ENCODE data around the gene HAGHL. TPM values are rescaled to one million over a fixed set of nuclear protein-coding genes. Genes with fewer than 3 reads are reported as not detected.
"Not testable (repeated sequence)": the region's sequence is repeated elsewhere in the genome, so short reads cannot be mapped to it uniquely, and the experiment has no call there.

The HAGHL gene
- total RNA-seq, 3 donors from 2014 or later: 8.8 to 13.0 (median 12.4) TPM

GRCh38 chr16:709566-710499 is 17.1 kb upstream of the HAGHL start:
- H3K4me3 Mint-ChIP-seq: no peak overlapping the region
- ATAC-seq (no peak), DNase-seq (no peak)
- H3K9me3 Mint-ChIP-seq: no peaks in the 10 kb centered on the region
- peaks cover 2% of the 10 kb centered on the region for H3K4me1 Mint-ChIP-seq (ENCODE audit: low read depth)
- H3K36me3 Mint-ChIP-seq (ENCODE audit: insufficient read depth): no peaks in the 10 kb centered on the region
- peaks cover 49% of the 10 kb centered on the region for H3K27me3 Mint-ChIP-seq (ENCODE audit: low read depth)

GRCh38 chr16:710500-711075 is 16.3 kb upstream of the HAGHL start:
- ATAC-seq: no peak
- Mint-ChIP-seq H3K36me3 (ENCODE audit: insufficient read depth) (no peaks in the 10 kb centered on the region), H3K4me3 (no peak overlapping the region), H3K9me3 (no peaks in the 10 kb centered on the region), H3K4me1 (ENCODE audit: low read depth) (peaks cover 2% of the 10 kb centered on the region), H3K27me3 (ENCODE audit: low read depth) (peaks cover 49% of the 10 kb centered on the region)
- DNase-seq: no peak

GRCh38 chr16:711084-711483 is 15.8 kb upstream of the HAGHL start:
- ATAC-seq: no peak
- Mint-ChIP-seq H3K4me1 (ENCODE audit: low read depth) (peaks cover 2% of the 10 kb centered on the region), H3K9me3 (no peaks in the 10 kb centered on the region), H3K36me3 (ENCODE audit: insufficient read depth) (no peaks in the 10 kb centered on the region), H3K4me3 (no peak overlapping the region), H3K27me3 (ENCODE audit: low read depth) (peaks cover 49% of the 10 kb centered on the region)
- no peak for DNase-seq

- Mint-ChIP-seq H3K4me1 (ENCODE audit: low read depth) (no peaks in the 10 kb centered on the region), H3K27me3 (ENCODE audit: low read depth) (peaks cover 47% of the 10 kb centered on the region), H3K9me3 (no peaks in the 10 kb centered on the region), H3K36me3 (ENCODE audit: insufficient read depth) (no peaks in the 10 kb centered on the region), H3K4me3 (no peak overlapping the region)
- ATAC-seq: peak; percentile 50 to 51
- DNase-seq: peak; percentile 82
Measured at GRCh38 chr16:711548-712320, 15.2 kb upstream of the HAGHL start.

- H3K27me3 Mint-ChIP-seq (ENCODE audit: low read depth): peaks cover 38% of the 10 kb centered on the region
- H3K9me3 Mint-ChIP-seq; H3K36me3 Mint-ChIP-seq (ENCODE audit: insufficient read depth); ATAC-seq; H3K4me3 Mint-ChIP-seq; H3K4me1 Mint-ChIP-seq (ENCODE audit: low read depth): not testable (repeated sequence)
- peak; percentile 36 for DNase-seq
Measured at GRCh38 chr16:712740-713250, 14.1 kb upstream of the HAGHL start.

GRCh38 chr16:714079-714478 is 12.8 kb upstream of the HAGHL start:
- Mint-ChIP-seq H3K9me3 (no peaks in the 10 kb centered on the region), H3K4me1 (ENCODE audit: low read depth) (peaks cover under 1% of the 10 kb centered on the region), H3K36me3 (ENCODE audit: insufficient read depth) (no peaks in the 10 kb centered on the region), H3K4me3 (no peak overlapping the region), H3K27me3 (ENCODE audit: low read depth) (peaks cover 26% of the 10 kb centered on the region)
- ATAC-seq (no peak), DNase-seq (no peak)

GRCh38 chr16:714558-715476 is 12.1 kb upstream of the HAGHL start, which contains the start of gene METRN:
Gene METRN, plus strand, starts transcription at chr16:715118. Its CDS starts 172 bp downstream, at chr16:715290.
- no peaks in the 10 kb centered on the region for H3K9me3 Mint-ChIP-seq
- DNase-seq (peak; percentile 87), ATAC-seq (peak; percentile 90)
- H3K36me3 Mint-ChIP-seq (ENCODE audit: insufficient read depth): no peaks in the 10 kb centered on the region
- peaks cover 4% of the 10 kb centered on the region for H3K4me1 Mint-ChIP-seq (ENCODE audit: low read depth)
- H3K27me3 Mint-ChIP-seq (ENCODE audit: low read depth): peaks cover 20% of the 10 kb centered on the region
- peak within 1 kb of the TSS; percentile 60 for H3K4me3 Mint-ChIP-seq

GRCh38 chr16:715477-716199 is 11.3 kb upstream of the HAGHL start:
- DNase-seq: no peak
- peaks cover 9% of the 10 kb centered on the region for H3K4me1 Mint-ChIP-seq (ENCODE audit: low read depth)
- H3K36me3 Mint-ChIP-seq (ENCODE audit: insufficient read depth): no peaks in the 10 kb centered on the region
- no peaks in the 10 kb centered on the region for H3K9me3 Mint-ChIP-seq
- H3K4me3 Mint-ChIP-seq: peak overlapping the region; percentile 60
- peaks cover 16% of the 10 kb centered on the region for H3K27me3 Mint-ChIP-seq (ENCODE audit: low read depth)
- ATAC-seq: peak; percentile 17 to 23

GRCh38 chr16:716200-716568 is 10.7 kb upstream of the HAGHL start:
- Mint-ChIP-seq H3K27me3 (ENCODE audit: low read depth) (peaks cover 15% of the 10 kb centered on the region), H3K36me3 (ENCODE audit: insufficient read depth) (no peaks in the 10 kb centered on the region), H3K4me1 (ENCODE audit: low read depth) (peaks cover 9% of the 10 kb centered on the region), H3K4me3 (peak overlapping the region; percentile 60), H3K9me3 (no peaks in the 10 kb centered on the region)
- DNase-seq (no peak), ATAC-seq (no peak)

GRCh38 chr16:716768-717325 is 10.1 kb upstream of the HAGHL start:
- no peak for ATAC-seq

GRCh38 chr16:717450-718245 is 9.3 kb upstream of the HAGHL start:
- H3K4me1 Mint-ChIP-seq (ENCODE audit: low read depth): peaks cover 13% of the 10 kb centered on the region
- no peak for DNase-seq
- H3K36me3 Mint-ChIP-seq (ENCODE audit: insufficient read depth): no peaks in the 10 kb centered on the region
- peaks cover 12% of the 10 kb centered on the region for H3K27me3 Mint-ChIP-seq (ENCODE audit: low read depth)
- no peak for ATAC-seq
- no peak overlapping the region for H3K4me3 Mint-ChIP-seq
- no peaks in the 10 kb centered on the region for H3K9me3 Mint-ChIP-seq

More at GRCh38 chr16:716768-717325, 10.1 kb upstream of the HAGHL start:
- H3K36me3 Mint-ChIP-seq (ENCODE audit: insufficient read depth): no peaks in the 10 kb centered on the region
- peaks cover 13% of the 10 kb centered on the region for H3K27me3 Mint-ChIP-seq (ENCODE audit: low read depth)
- H3K4me3 Mint-ChIP-seq: peak overlapping the region; percentile 58
- H3K4me1 Mint-ChIP-seq (ENCODE audit: low read depth): peaks cover 10% of the 10 kb centered on the region
- H3K9me3 Mint-ChIP-seq: no peaks in the 10 kb centered on the region
- no peak for DNase-seq

GRCh38 chr16:718389-718788 is 8.5 kb upstream of the HAGHL start:
- ATAC-seq (no peak), DNase-seq (no peak)
- no peak overlapping the region for H3K4me3 Mint-ChIP-seq
- no peaks in the 10 kb centered on the region for H3K36me3 Mint-ChIP-seq (ENCODE audit: insufficient read depth)
- peaks cover 8% of the 10 kb centered on the region for H3K27me3 Mint-ChIP-seq (ENCODE audit: low read depth)
- peaks cover 15% of the 10 kb centered on the region for H3K4me1 Mint-ChIP-seq (ENCODE audit: low read depth)
- no peaks in the 10 kb centered on the region for H3K9me3 Mint-ChIP-seq
